LoVo (cell line): Measurements from ENCODE around the gene ARGFX.
A peak's percentile ranks its signal among the peaks of the same experiment; 100 is the strongest.
"Not testable (repeated sequence)": the region's sequence is repeated elsewhere in the genome, so short reads cannot be mapped to it uniquely, and the experiment has no call there.

Source experiments
- DNase-seq: peaks from one replicate; pipeline ENCODE4 v3.0.0-alpha.2; 2016; ENCODE audit warnings: low spot score

The ARGFX gene

GRCh38 chr3:121567649-121568048 is at the start of gene ARGFX:
TSS of gene ARGFX (plus strand) at chr3:121567949. CDS start at chr3:121570714, 2,765 bp downstream.
- no peak for DNase-seq

GRCh38 chr3:121517953-121518655 is 49.6 kb upstream of the ARGFX start:
- no peak for DNase-seq

- DNase-seq, result no peak
Observed at GRCh38 chr3:121520510-121520909, 47.2 kb upstream of the ARGFX start.

GRCh38 chr3:121529308-121529707 is 38.4 kb upstream of the ARGFX start:
- DNase-seq, result no peak

- DNase-seq, result no peak
Observed at GRCh38 chr3:121531269-121531668, 36.5 kb upstream of the ARGFX start.

GRCh38 chr3:121542924-121543323 is 24.8 kb upstream of the ARGFX start:
- DNase-seq, result no peak

GRCh38 chr3:121545049-121545573 is 22.6 kb upstream of the ARGFX start:
- DNase-seq, result no peak

- DNase-seq, result peak; percentile 92
Observed at GRCh38 chr3:121545574-121546455, 21.9 kb upstream of the ARGFX start, which contains the start of gene POLQ. TSS of gene POLQ (minus strand) at chr3:121545988. CDS start at chr3:121545877, 111 bp downstream.

- no peak for DNase-seq
Observed at GRCh38 chr3:121552379-121552778, 15.4 kb upstream of the ARGFX start.

- DNase-seq, result no peak
Observed at GRCh38 chr3:121552797-121553196, 15.0 kb upstream of the ARGFX start.

GRCh38 chr3:121557426-121557934 is 10.3 kb upstream of the ARGFX start:
- no peak for DNase-seq

- no peak for DNase-seq
Observed at GRCh38 chr3:121562148-121562547, 5.6 kb upstream of the ARGFX start.

GRCh38 chr3:121566773-121567172 is 976 bp upstream of the ARGFX start:
- DNase-seq, result no peak

- DNase-seq, result peak; percentile 61
Observed at GRCh38 chr3:121574449-121574848, 6.7 kb downstream of the ARGFX start.

GRCh38 chr3:121581691-121582090 is 13.9 kb downstream of the ARGFX start:
- DNase-seq, result no peak

GRCh38 chr3:121584418-121584817 is 16.7 kb downstream of the ARGFX start:
- no peak for DNase-seq

GRCh38 chr3:121592856-121593702 is 25.3 kb downstream of the ARGFX start, which contains the start of gene FBXO40:
TSS of gene FBXO40 (plus strand) at chr3:121593379. CDS start at chr3:121620576, 27,197 bp downstream.
- no peak for DNase-seq

GRCh38 chr3:121593806-121594205 is 26.1 kb downstream of the ARGFX start:
- not testable (repeated sequence) for DNase-seq

- no peak for DNase-seq
Observed at GRCh38 chr3:121594850-121595249, 27.1 kb downstream of the ARGFX start.

- no peak for DNase-seq
Observed at GRCh38 chr3:121595765-121596406, 28.1 kb downstream of the ARGFX start.

GRCh38 chr3:121598564-121598963 is 30.8 kb downstream of the ARGFX start:
- DNase-seq, result no peak
